ENCODE results near the gene OTOG.

OTOG gene

DNA sequence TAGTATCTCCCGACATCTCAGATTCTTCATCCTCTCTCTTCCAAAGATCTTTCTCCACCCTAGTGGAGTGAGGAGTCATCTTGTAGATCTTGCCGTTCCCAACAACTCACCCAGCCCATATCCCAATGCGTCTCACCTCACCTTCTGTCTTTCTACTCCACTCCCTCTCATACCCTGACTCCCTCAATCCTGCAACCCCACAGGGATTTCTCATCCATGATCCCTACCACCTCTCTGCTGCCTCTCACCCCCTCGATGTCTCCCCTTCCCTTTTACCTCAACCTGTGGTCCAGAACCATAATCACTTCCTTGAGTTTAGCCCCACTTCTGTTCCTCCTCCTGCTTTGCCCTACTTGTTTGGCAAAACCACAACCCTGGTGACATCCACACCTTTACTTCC lies 41.7 kb downstream of the OTOG start:
- H3K36me3 ChIP-seq (ENCODE audit: control insufficient read depth, insufficient read depth, low read length) = no peaks in the 10 kb centered on the region
- no peaks in the 10 kb centered on the region for H3K4me1 ChIP-seq (ENCODE audit: control insufficient read depth, insufficient read depth, low read length)
- no peak overlapping the region for H3K4me3 ChIP-seq (ENCODE audit: low read depth, low read length)
- peaks cover 8% of the 10 kb centered on the region for H3K9me3 ChIP-seq (ENCODE audit: control insufficient read depth, insufficient read depth, low read depth, low read length)
- H3K27me3 ChIP-seq (ENCODE audit: control insufficient read depth, insufficient read depth, low read length) = peaks cover 56% of the 10 kb centered on the region
- H3K9ac ChIP-seq (ENCODE audit: low read length) = no peak overlapping the region
- no peak overlapping the region for H3K27ac ChIP-seq (ENCODE audit: low read depth, low read length)

DNA sequence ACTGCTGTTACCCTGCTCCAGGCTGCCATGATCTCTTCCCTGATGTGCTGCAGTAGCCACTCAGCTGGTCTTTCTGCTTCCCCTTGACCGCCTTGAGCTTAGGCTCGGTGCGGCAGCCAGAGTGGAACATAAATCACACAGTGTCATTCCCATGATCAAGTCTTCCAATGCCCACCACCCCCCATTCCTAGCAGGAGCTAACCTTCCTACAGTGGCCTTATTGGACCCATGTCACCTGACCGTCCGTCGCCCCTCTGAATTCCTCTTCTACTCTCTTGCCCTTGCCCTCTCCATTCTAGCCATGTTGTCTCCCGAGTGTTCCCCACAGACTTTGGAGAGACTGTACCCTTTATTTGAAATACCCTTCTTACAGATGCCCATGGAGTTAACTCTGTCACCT lies 43.4 kb downstream of the OTOG start:
- Histone ChIP-seq H3K9ac (ENCODE audit: low read length) (no peak overlapping the region), H3K27me3 (ENCODE audit: control insufficient read depth, insufficient read depth, low read length) (peaks cover 57% of the 10 kb centered on the region)

DNA sequence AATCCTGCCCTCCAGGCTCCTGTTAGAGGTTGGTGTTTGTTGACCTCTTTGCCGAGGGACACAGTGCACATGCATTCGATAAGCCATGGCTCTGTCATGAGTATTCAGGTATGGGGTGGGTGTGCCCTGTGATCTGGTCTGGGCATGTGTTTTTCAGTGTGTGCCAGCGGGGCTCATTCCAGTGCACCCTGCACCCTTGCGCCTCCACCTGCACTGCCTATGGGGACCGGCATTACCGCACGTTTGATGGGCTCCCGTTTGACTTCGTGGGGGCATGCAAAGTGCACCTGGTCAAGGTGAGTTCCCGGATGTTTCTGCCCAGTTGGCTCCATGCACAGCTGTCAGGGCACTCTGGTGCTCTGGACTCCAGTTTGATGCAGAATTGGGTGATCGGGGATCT lies 44.2 kb downstream of the OTOG start:
- peaks cover 9% of the 10 kb centered on the region for H3K9me3 ChIP-seq (ENCODE audit: control insufficient read depth, insufficient read depth, low read depth, low read length)
- H3K4me3 ChIP-seq (ENCODE audit: low read depth, low read length) = no peak overlapping the region
- no peak overlapping the region for H3K9ac ChIP-seq (ENCODE audit: low read length)
- H3K27me3 ChIP-seq (ENCODE audit: control insufficient read depth, insufficient read depth, low read length) = peaks cover 64% of the 10 kb centered on the region
- H3K27ac ChIP-seq (ENCODE audit: low read depth, low read length) = no peak overlapping the region
- no peaks in the 10 kb centered on the region for H3K4me1 ChIP-seq (ENCODE audit: control insufficient read depth, insufficient read depth, low read length)
- no peaks in the 10 kb centered on the region for H3K36me3 ChIP-seq (ENCODE audit: control insufficient read depth, insufficient read depth, low read length)

More for the DNA sequence above, 43.4 kb downstream of the OTOG start:
- Histone ChIP-seq H3K4me3 (ENCODE audit: low read depth, low read length) (no peak overlapping the region), H3K27ac (ENCODE audit: low read depth, low read length) (no peak overlapping the region), H3K36me3 (ENCODE audit: control insufficient read depth, insufficient read depth, low read length) (no peaks in the 10 kb centered on the region), H3K9me3 (ENCODE audit: control insufficient read depth, insufficient read depth, low read depth, low read length) (peaks cover 9% of the 10 kb centered on the region), H3K4me1 (ENCODE audit: control insufficient read depth, insufficient read depth, low read length) (no peaks in the 10 kb centered on the region)

DNA sequence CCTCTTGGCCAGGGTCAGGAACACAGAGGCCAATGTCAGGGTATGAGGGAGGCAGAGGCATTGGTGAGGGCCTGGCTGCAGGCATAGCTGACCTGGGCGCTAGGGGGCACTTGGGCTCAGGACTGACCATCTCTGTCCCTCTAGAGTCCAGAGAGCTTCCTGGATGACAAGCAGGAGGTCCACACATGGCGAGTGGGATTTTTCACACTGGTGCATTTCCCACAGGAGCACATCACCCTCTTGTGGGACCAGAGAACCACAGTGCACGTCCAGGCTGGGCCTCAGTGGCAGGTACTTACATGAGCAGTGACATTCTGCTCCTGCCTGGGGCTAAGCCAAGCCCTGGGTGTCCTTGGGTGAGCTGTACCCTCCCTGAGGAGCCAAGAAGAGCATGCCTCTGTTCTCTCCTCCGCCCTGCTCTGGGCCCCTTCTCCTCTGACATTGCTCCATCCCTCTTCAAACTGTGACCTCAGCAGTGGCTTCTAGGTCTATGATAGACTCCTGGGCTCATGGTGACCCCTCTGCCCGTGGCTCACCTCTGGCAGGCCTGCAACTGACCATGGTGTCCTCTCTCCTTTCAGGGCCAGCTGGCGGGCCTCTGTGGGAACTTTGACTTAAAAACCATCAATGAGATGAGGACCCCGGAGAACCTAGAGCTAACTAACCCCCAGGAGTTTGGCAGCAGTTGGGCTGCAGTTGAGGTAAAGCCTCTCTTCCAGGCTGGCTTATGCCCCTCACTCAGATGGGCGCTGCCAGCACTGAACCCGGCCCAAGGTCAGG lies 46.6 kb downstream of the OTOG start:
- Histone ChIP-seq H3K36me3 (ENCODE audit: control insufficient read depth, insufficient read depth, low read length) (no peaks in the 10 kb centered on the region), H3K9me3 (ENCODE audit: control insufficient read depth, insufficient read depth, low read depth, low read length) (peaks cover 9% of the 10 kb centered on the region), H3K4me1 (ENCODE audit: control insufficient read depth, insufficient read depth, low read length) (no peaks in the 10 kb centered on the region), H3K4me3 (ENCODE audit: low read depth, low read length) (no peak overlapping the region), H3K27ac (ENCODE audit: low read depth, low read length) (no peak overlapping the region), H3K9ac (ENCODE audit: low read length) (no peak overlapping the region), H3K27me3 (ENCODE audit: control insufficient read depth, insufficient read depth, low read length) (peaks cover 60% of the 10 kb centered on the region)

DNA sequence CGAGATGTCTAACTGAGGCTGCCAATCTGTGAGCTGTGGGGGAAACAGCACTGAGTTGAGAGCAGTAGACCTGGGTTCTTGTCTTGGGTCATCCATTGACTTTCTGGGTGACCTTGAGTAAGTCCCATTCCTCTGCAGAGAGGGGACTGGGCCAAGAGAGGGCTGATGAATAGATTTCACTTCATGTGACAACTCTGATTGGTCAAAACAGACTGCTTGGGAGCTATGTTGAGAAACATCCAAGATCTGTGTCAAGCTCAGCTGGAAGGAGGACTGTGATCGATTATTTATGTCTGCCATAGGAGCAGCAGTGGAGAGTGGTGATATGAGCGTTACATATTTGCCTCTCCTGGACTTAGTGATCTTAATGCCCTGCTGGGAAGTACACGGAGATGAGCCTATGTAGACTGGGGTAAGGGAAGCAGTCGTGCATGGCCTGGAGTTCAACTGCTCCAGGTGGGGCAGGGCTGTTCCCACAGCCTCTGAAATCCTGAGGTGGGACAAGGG lies 47.7 kb downstream of the OTOG start:
- H3K27me3 ChIP-seq (ENCODE audit: control insufficient read depth, insufficient read depth, low read length) = peaks cover 57% of the 10 kb centered on the region
- H3K27ac ChIP-seq (ENCODE audit: low read depth, low read length) = no peak overlapping the region
- H3K4me1 ChIP-seq (ENCODE audit: control insufficient read depth, insufficient read depth, low read length) = no peaks in the 10 kb centered on the region
- peaks cover 9% of the 10 kb centered on the region for H3K9me3 ChIP-seq (ENCODE audit: control insufficient read depth, insufficient read depth, low read depth, low read length)
- no peak overlapping the region for H3K9ac ChIP-seq (ENCODE audit: low read length)
- no peaks in the 10 kb centered on the region for H3K36me3 ChIP-seq (ENCODE audit: control insufficient read depth, insufficient read depth, low read length)
- H3K4me3 ChIP-seq (ENCODE audit: low read depth, low read length) = no peak overlapping the region

DNA sequence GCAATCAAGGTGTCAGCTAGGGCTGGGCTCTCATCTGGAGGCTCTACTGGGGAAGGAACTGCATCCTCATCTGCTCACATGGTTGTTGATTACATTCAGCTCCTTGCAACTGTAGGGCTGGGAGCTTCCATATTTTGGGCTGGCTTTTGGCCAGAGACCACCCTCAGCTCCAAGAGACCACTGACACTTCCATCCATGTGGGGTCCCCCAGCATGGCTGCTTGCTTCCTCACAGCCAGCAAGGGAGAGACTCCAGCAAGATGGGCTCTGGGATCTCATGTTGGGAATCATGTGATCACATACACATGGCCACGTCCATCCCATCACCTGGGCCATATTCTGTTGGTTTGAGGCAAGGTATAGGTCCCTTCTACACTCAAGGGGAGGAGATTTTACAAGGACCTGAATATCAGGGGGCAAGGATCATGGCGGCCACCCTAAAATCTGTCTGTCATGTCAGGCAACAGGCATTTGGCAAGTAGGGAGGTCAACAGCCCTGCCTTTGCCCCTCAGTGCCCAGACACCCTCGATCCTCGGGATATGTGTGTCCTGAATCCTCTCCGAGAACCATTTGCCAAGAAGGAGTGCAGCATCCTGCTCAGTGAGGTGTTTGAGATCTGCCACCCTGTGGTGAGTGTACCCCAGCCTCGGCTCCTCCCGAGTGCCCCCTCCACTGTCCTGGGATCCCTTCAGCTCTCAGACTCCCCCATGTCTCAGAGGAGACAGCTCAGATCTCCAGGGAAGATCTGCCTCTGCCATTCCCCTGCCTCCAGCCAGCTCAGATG lies 48.7 kb downstream of the OTOG start:
- H3K9me3 ChIP-seq (ENCODE audit: control insufficient read depth, insufficient read depth, low read depth, low read length) = peaks cover 9% of the 10 kb centered on the region
- H3K4me3 ChIP-seq (ENCODE audit: low read depth, low read length) = no peak overlapping the region
- H3K36me3 ChIP-seq (ENCODE audit: control insufficient read depth, insufficient read depth, low read length) = no peaks in the 10 kb centered on the region
- H3K9ac ChIP-seq (ENCODE audit: low read length) = no peak overlapping the region
- H3K27me3 ChIP-seq (ENCODE audit: control insufficient read depth, insufficient read depth, low read length) = peaks cover 56% of the 10 kb centered on the region
- no peak overlapping the region for H3K27ac ChIP-seq (ENCODE audit: low read depth, low read length)
- H3K4me1 ChIP-seq (ENCODE audit: control insufficient read depth, insufficient read depth, low read length) = no peaks in the 10 kb centered on the region; the same call in 1 of the 2 replicates

DNA sequence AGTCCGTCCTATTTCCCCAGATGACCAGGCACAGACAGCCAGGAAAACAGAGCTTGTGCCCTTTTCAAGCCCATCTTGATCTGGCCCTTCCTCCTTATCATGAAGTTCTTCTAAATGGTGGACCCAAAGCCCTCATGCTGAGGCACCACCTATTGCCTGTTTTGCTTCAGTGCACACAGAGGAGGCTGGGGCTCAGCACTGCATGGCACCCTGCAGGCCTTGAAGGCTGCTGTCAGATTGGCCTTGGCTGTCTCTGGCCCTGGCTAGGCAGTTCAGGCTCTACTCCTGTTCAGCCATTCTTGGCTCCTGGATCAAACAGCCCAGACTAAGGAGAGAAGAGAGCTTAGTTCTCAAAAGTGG lies 49.2 kb downstream of the OTOG start:
- H3K4me1 ChIP-seq (ENCODE audit: control insufficient read depth, insufficient read depth, low read length) = peaks cover 5% of the 10 kb centered on the region

DNA sequence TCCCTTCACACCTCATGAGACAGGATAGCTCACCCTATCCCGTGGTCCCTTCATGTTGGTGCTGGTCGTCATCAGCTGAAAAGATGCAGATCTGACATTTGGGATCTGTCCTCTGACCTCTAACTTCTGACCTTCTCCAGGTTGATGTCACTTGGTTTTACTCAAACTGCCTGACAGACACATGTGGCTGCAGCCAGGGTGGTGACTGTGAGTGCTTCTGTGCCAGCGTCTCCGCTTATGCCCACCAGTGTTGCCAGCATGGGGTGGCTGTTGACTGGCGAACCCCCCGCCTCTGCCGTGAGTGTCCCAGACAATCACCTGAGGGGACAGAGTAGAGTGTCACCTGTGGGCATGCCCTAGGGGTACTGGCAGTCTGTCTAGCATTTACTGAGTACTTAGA lies 49.7 kb downstream of the OTOG start:
- Histone ChIP-seq H3K4me1 (ENCODE audit: control insufficient read depth, insufficient read depth, low read length) (peaks cover 7% of the 10 kb centered on the region), H3K36me3 (ENCODE audit: control insufficient read depth, insufficient read depth, low read length) (no peaks in the 10 kb centered on the region), H3K27me3 (ENCODE audit: control insufficient read depth, insufficient read depth, low read length) (peaks cover 51% of the 10 kb centered on the region), H3K4me3 (ENCODE audit: low read depth, low read length) (no peak overlapping the region), H3K9ac (ENCODE audit: low read length) (no peak overlapping the region), H3K9me3 (ENCODE audit: control insufficient read depth, insufficient read depth, low read depth, low read length) (peaks cover 9% of the 10 kb centered on the region), H3K27ac (ENCODE audit: low read depth, low read length) (no peak overlapping the region)

More for the DNA sequence above, 49.2 kb downstream of the OTOG start:
- Histone ChIP-seq H3K9ac (ENCODE audit: low read length) (no peak overlapping the region), H3K36me3 (ENCODE audit: control insufficient read depth, insufficient read depth, low read length) (no peaks in the 10 kb centered on the region), H3K4me3 (ENCODE audit: low read depth, low read length) (no peak overlapping the region), H3K27me3 (ENCODE audit: control insufficient read depth, insufficient read depth, low read length) (peaks cover 55% of the 10 kb centered on the region), H3K27ac (ENCODE audit: low read depth, low read length) (no peak overlapping the region), H3K9me3 (ENCODE audit: control insufficient read depth, insufficient read depth, low read depth, low read length) (peaks cover 9% of the 10 kb centered on the region)

DNA sequence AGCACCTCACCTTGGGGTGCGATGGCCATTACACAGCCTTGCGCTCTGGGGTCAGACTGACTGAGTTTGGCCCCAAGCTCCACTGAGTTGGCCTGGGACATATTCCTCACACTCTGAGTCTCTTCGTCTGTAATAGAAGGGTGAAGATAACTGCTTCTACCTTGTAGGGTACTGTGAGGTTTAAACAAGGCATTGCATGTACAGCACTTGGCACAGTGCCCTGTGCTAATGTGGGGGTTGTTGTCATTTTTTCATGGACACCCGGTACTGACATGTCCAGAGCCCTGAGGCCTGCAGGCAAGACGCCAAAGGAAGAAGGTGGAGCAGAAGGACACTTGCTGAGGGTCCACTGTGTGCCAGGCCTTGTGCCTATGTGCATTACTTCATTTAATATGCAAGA lies 50.7 kb downstream of the OTOG start:
- peaks cover 44% of the 10 kb centered on the region for H3K27me3 ChIP-seq (ENCODE audit: control insufficient read depth, insufficient read depth, low read length)
- peaks cover 9% of the 10 kb centered on the region for H3K9me3 ChIP-seq (ENCODE audit: control insufficient read depth, insufficient read depth, low read depth, low read length)
- peaks cover 8% of the 10 kb centered on the region for H3K4me1 ChIP-seq (ENCODE audit: control insufficient read depth, insufficient read depth, low read length)
- H3K36me3 ChIP-seq (ENCODE audit: control insufficient read depth, insufficient read depth, low read length) = no peaks in the 10 kb centered on the region
- H3K9ac ChIP-seq (ENCODE audit: low read length) = no peak overlapping the region
- H3K4me3 ChIP-seq (ENCODE audit: low read depth, low read length) = no peak overlapping the region
- H3K27ac ChIP-seq (ENCODE audit: low read depth, low read length) = no peak overlapping the region

DNA sequence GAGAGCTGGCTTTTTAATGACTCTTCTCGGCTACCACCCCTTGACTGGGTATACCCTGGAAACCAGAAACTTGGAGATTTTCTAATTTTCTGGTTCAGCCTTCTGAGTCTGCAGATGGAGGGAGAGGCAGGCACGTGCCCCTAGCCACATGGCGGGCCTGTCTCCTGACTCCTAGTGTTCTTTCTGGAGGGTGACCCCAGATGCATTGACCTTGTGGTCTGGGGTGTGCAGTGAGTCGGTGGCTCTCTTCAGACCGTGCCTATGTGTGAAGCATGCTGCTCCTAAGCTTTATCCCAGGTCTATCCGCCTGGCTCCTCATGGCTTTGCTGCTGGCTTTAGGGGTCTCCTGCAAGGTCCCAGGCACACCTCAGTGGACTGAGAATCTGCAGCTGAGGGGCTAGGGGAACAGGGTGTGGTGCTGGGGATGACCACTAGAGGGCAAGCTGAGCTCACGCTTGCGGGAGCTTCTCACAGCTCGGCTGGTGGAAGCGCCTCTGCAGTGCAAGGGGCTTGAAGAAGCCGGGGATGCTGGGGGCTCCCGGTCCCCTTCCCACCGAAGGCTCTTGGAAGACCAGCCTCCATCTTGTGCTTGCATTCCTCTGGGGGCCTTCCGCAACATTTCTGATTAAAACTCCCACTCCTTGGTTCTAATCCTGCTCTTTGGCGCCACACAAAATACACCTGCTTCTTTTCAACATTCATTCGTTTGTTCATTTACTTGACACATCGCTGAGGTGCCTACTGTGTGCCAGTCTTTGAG lies 51.8 kb downstream of the OTOG start:
- peaks cover 8% of the 10 kb centered on the region for H3K4me1 ChIP-seq (ENCODE audit: control insufficient read depth, insufficient read depth, low read length)
- H3K36me3 ChIP-seq (ENCODE audit: control insufficient read depth, insufficient read depth, low read length) = no peaks in the 10 kb centered on the region
- no peak overlapping the region for H3K27ac ChIP-seq (ENCODE audit: low read depth, low read length)
- H3K27me3 ChIP-seq (ENCODE audit: control insufficient read depth, insufficient read depth, low read length) = peaks cover 39% of the 10 kb centered on the region
- no peaks in the 10 kb centered on the region for H3K9me3 ChIP-seq (ENCODE audit: control insufficient read depth, insufficient read depth, low read depth, low read length)
- no peak overlapping the region for H3K9ac ChIP-seq (ENCODE audit: low read length)
- no peak overlapping the region for H3K4me3 ChIP-seq (ENCODE audit: low read depth, low read length)
